HG02798 (cell line): ENCODE data around the gene ABAT.
"Not testable (repeated sequence)": the region's sequence is repeated elsewhere in the genome, so short reads cannot be mapped to it uniquely, and the experiment has no call there.

ENCODE experiments used
- ATAC-seq: cut with Tn5 transposase; IDR thresholded peaks from one replicate; pipeline ENCODE4 v1.9.1; 2021; ENCODE audit warnings: mild to moderate bottlenecking; ENCODE audit not compliant: unreplicated experiment, poor library complexity

Gene ABAT

GRCh38 chr16:8678068-8678927 is 3.9 kb downstream of the ABAT start:
- no peak for ATAC-seq

GRCh38 chr16:8679151-8679550 is 4.7 kb downstream of the ABAT start:
- ATAC-seq = no peak

- no peak for ATAC-seq
Observed at GRCh38 chr16:8682551-8683259, 8.3 kb downstream of the ABAT start.

DNA sequence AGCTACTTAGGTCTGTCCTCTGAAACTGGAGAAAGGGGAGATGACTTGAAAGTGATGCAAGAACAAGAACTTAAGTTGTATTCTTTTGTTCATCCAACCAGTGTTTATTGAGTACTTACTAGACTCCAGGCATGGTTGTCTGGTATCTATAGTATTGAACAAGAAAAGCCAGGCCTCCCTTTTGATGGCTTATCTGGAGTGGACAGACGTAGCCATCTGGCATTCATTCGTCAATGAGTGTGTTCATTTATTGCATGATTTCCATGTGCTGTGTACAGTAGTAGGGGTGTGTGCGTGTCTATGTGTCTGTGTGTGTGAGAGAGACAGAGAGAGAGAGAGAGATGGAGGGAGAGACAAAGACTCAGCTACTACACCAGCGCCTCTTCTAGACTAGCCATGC is 9.2 kb downstream of the ABAT start:
- ATAC-seq = no peak

DNA sequence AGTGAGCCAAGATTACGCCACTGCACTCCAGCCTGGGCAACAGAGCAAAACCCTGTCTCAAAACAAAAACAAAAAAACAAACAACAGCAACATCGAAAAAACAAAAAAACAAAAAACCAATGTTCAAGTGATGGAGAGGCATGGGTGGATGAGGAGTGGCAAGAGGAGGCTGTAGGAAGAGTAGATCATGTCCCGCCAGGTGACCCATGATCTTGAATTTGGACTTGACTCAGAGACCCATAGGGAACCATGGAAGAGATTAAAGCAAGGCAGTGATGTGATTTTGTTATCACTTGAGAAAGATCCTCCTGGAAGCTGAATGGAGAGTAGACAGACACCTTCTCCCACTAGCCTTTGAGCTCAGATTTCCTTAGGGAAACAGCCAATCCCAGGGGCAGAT is 11.2 kb downstream of the ABAT start:
- ATAC-seq = no peak

DNA sequence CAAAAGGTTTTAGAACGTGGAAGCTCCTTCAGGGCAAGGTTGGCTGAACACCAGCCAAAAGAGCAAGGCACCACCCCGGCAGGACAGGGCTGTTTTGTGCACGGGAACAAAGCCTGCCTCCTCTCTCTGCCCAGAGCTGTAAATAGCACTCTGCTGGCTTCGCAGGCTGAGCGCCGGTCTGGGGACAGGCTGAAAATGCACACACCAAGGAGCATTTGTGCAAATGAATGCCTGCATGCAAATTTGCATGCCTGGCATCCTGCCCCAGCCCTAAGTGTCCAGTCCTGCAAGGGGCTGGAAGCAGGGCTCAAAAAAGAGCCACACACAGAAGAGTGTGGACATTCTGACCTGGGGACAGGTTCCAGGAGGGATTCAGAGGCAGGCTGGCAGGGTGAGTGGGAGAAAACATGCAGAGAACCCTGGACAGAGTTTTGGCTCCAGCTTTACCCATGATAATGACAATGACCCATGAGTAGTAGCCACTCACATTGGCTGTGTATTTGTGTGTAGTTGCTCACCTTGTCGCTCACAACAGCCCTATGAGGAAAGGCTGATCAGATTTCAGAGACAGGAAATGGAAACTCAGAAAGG is 11.7 kb downstream of the ABAT start:
- no peak for ATAC-seq

DNA sequence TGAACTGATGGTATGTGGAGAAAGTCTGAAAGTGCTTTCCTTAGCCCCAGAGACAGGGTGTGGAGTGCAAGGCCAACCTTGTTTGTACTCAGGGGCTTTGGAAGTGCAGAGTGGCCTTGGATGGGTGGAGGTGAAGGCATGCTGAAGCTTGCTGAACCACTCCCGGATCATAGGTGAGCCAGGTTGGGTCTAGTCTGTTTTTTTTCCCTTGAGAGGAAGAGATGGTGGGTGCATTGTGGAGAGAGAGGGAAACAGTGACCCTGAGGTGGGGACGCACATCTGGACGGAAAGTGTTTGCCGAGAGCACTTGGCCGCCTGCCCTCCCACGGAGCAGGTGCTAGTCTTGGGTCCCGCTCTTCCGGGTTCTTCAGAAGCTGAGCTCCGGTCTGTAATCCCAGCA is 12.5 kb downstream of the ABAT start:
- no peak for ATAC-seq

DNA sequence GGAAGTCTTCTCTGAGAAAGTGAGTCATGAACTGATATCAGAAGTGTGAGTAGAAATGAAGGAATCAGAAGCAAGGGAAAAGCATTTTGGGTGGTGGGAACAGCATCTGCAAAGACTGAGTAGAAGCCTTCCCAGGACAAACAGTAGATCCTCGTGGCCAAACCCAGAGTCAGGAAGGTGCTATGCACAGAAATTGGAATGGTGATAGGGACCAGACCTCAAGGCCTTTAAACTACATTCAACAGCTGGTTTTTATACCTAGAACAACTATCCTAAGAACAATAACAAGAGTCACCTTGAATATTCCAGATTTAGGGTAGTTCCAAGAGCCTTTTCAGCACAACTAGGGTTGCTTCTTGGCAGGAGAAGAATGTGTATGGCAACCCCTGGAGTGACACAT is 15.3 kb downstream of the ABAT start:
- no peak for ATAC-seq

DNA sequence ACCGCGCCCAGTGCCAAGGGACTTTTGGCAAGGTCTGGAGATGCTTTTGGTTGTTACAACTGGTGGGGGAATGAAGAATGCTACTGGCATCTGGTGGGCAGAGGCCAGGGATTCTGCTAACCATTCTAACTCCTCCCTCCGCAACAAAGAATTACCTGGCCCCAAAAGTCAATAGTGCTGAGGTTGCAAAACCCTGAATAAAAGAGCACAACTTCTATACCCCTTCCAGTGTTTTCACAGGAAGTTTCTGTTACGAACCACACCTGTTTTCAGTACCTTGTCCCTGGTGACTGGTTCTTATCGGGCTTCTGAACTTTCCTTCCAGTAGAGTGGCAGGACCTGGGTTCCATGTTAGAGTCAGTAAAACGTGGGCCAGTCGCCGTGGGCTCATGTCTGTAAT is 17.3 kb downstream of the ABAT start:
- no peak for ATAC-seq

GRCh38 chr16:8694795-8695728 is 20.6 kb downstream of the ABAT start:
- ATAC-seq = no peak

- ATAC-seq = no peak
Observed at GRCh38 chr16:8696880-8697279, 22.5 kb downstream of the ABAT start.

- no peak for ATAC-seq
Observed at GRCh38 chr16:8697965-8698364, 23.5 kb downstream of the ABAT start.

DNA sequence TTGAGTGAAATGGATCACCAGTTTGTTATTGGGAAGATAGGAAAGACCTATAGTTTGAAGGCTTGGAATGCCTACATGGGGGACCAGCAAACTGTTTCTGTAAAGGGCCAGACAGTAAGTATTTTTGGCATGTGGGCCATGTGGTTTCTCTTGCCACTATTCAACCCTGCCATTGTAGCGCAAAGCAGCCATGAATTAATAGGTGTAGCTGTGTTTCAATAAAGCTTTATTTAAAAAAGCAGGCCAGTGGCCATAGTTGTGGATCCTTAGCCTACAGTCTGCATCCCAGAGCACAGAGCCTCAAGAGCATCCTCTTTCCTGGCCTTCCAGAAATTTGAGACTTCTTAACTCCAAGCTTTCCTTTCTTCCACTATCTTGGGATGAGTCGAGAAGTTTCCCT is 29.3 kb downstream of the ABAT start:
- ATAC-seq = no peak

GRCh38 chr16:8704098-8704497 is 29.7 kb downstream of the ABAT start:
- no peak for ATAC-seq

- ATAC-seq = not testable (repeated sequence)
Observed at GRCh38 chr16:8705100-8705822, 30.8 kb downstream of the ABAT start.

- no peak for ATAC-seq
Observed at GRCh38 chr16:8708536-8708935, 34.1 kb downstream of the ABAT start.

GRCh38 chr16:8712589-8713361 is 38.4 kb downstream of the ABAT start:
- no peak for ATAC-seq

- ATAC-seq = no peak
Observed at GRCh38 chr16:8713635-8714172, 39.3 kb downstream of the ABAT start.

DNA sequence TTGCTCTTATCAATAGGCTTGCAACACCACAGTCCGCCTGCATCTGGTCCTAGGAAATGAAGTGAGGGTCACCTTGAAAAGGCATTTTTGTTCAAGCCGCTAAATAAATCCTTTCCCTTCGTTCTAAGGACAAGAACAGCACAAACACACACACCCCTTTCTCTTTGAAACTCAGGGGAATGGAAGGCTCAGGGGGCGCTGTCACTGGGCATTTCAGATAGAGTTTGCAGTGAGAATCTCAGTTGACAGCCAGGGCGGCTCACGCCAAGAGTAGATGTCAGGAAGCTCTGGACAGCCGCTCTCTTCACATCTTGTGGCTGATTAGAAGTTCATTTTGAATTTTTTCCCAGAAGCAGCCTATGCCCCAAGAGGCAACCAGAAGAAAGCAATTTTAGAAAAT is 39.8 kb downstream of the ABAT start:
- ATAC-seq = no peak
